ENCODE data around the gene TTC14.

TTC14 gene

GRCh38 chr3:180640987-180641386 is 39.0 kb downstream of the TTC14 start:
- no peaks in the 10 kb centered on the region for H3K36me3 ChIP-seq (ENCODE audit: insufficient read depth, low read depth, low read length)
- no peaks in the 10 kb centered on the region for H3K27me3 ChIP-seq (ENCODE audit: insufficient read depth, low read length)
- H3K9ac ChIP-seq (ENCODE audit: low read depth, low read length), result no peak overlapping the region
- H3K4me3 ChIP-seq (ENCODE audit: low read length), result no peak overlapping the region
- H3K9me3 ChIP-seq (ENCODE audit: insufficient read depth, low read depth, low read length), result no peaks in the 10 kb centered on the region
- H3K27ac ChIP-seq (ENCODE audit: low read length), result no peak overlapping the region
- H3K4me1 ChIP-seq (ENCODE audit: insufficient read depth, low read length), result no peaks in the 10 kb centered on the region

GRCh38 chr3:180646187-180646790 is 44.3 kb downstream of the TTC14 start:
- Histone ChIP-seq H3K4me3 (ENCODE audit: low read length) (no peak overlapping the region), H3K27me3 (ENCODE audit: insufficient read depth, low read length) (no peaks in the 10 kb centered on the region), H3K9ac (ENCODE audit: low read depth, low read length) (no peak overlapping the region), H3K4me1 (ENCODE audit: insufficient read depth, low read length) (no peaks in the 10 kb centered on the region), H3K9me3 (ENCODE audit: insufficient read depth, low read depth, low read length) (no peaks in the 10 kb centered on the region), H3K36me3 (ENCODE audit: insufficient read depth, low read depth, low read length) (no peaks in the 10 kb centered on the region), H3K27ac (ENCODE audit: low read length) (no peak overlapping the region)

- Histone ChIP-seq H3K9ac (ENCODE audit: low read depth, low read length) (no peak overlapping the region), H3K36me3 (ENCODE audit: insufficient read depth, low read depth, low read length) (no peaks in the 10 kb centered on the region), H3K4me3 (ENCODE audit: low read length) (no peak overlapping the region), H3K4me1 (ENCODE audit: insufficient read depth, low read length) (peaks cover 5% of the 10 kb centered on the region; the same call in 1 of the 2 replicates), H3K27me3 (ENCODE audit: insufficient read depth, low read length) (no peaks in the 10 kb centered on the region), H3K27ac (ENCODE audit: low read length) (no peak overlapping the region), H3K9me3 (ENCODE audit: insufficient read depth, low read depth, low read length) (no peaks in the 10 kb centered on the region)
Observed at GRCh38 chr3:180656406-180656805, 54.4 kb downstream of the TTC14 start.

GRCh38 chr3:180657094-180657493 is 55.1 kb downstream of the TTC14 start:
- no peak overlapping the region for H3K27ac ChIP-seq (ENCODE audit: low read length)
- no peak overlapping the region for H3K4me3 ChIP-seq (ENCODE audit: low read length)
- H3K36me3 ChIP-seq (ENCODE audit: insufficient read depth, low read depth, low read length), result no peaks in the 10 kb centered on the region
- no peaks in the 10 kb centered on the region for H3K9me3 ChIP-seq (ENCODE audit: insufficient read depth, low read depth, low read length)
- no peak overlapping the region for H3K9ac ChIP-seq (ENCODE audit: low read depth, low read length)
- H3K27me3 ChIP-seq (ENCODE audit: insufficient read depth, low read length), result no peaks in the 10 kb centered on the region
- H3K4me1 ChIP-seq (ENCODE audit: insufficient read depth, low read length), result peaks cover 5% of the 10 kb centered on the region; the same call in 1 of the 2 replicates
